Measurements from ENCODE around the gene EDAR.

- TF ChIP-seq GATA2 (IDR thresholded peaks at IDR 0.05; ENCODE audit: low read depth, low read length) (no peak), GATA3 (IDR thresholded peaks at IDR 0.05; ENCODE audit: low read depth, low read length) (no peak)
Measured at GRCh38 chr2:108940156-108940555, 48.9 kb downstream of the EDAR start.

Data from SH-SY5Y (cell line).